PC-3 (cell line): ENCODE results near the gene PHGDH. TPM values are rescaled to one million over a fixed set of nuclear protein-coding genes. Genes with fewer than 3 reads are reported as not detected.

Source experiments
- ATAC-seq: fragments of 200-7000 bp; cut with Tn5 transposase; 2 replicates; pipeline ENCODE4 v1.9.1; 2020; ENCODE audit warnings: mild to moderate bottlenecking, moderate library complexity
- BruUV-seq: library from RNA; stranded (reverse); fragments of 400-500 nt; replicated peaks from 2 replicates; lab custom pipeline; 2021; lab: Mats Ljungman, UMichigan
- CTCF ChIA-PET: fragments of 300-600 bp; sonication (Branson Sonifier 250); formaldehyde crosslinking; loops from one replicate; lab custom pipeline; 2022; ENCODE audit warnings: antibody characterized with exemption; lab: Charles Lee
- POLR2A ChIA-PET: fragments of 300-600 bp; sonication (Branson Sonifier 250); formaldehyde crosslinking; loops from one replicate; lab custom pipeline; 2022; ENCODE audit warnings: antibody characterized with exemption; ENCODE audit not compliant: unreplicated experiment; lab: Charles Lee
- DNase-seq: peaks from one replicate; pipeline ENCODE4 v3.0.0-alpha.2; 2015
- H2AFZ ChIP-seq: fragments of 300-600 bp; sonication (generic); 2 replicates; pipeline ENCODE4 v1.6.0; 2016; ENCODE audit warnings: antibody characterized with exemption, low read length
- H3F3A ChIP-seq: fragments of 300-600 bp; sonication (generic); one replicate; pipeline ENCODE4 v1.6.0; 2017; ENCODE audit warnings: antibody characterized with exemption, low read length, control low read depth, mild to moderate bottlenecking; ENCODE audit not compliant: unreplicated experiment
- H3K27ac ChIP-seq: fragments of 300-600 bp; sonication (generic); 2 replicates; pipeline ENCODE4 v1.5.1; 2016; ENCODE audit warnings: mild to moderate bottlenecking, low read length
- H3K27me3 ChIP-seq: fragments of 300-600 bp; sonication (generic); 2 replicates; pipeline ENCODE4 v1.6.1; 2016; ENCODE audit warnings: low read length, mixed read lengths
- H3K36me3 ChIP-seq: fragments of 300-600 bp; sonication (generic); 2 replicates; pipeline ENCODE4 v1.6.1; 2016; ENCODE audit warnings: low read depth, mixed run types, low read length, mixed read lengths
- H3K4me1 ChIP-seq: fragments of 300-600 bp; sonication (generic); 2 replicates; pipeline ENCODE4 v1.5.1; 2016; ENCODE audit warnings: low read length; ENCODE audit not compliant: insufficient read depth
- H3K4me2 ChIP-seq: fragments of 300-600 bp; sonication (generic); 2 replicates; pipeline ENCODE4 v1.6.0; 2016; ENCODE audit warnings: low read length
- H3K4me3 ChIP-seq: fragments of 300-600 bp; sonication (generic); 2 replicates; pipeline ENCODE4 v1.5.1; 2016; ENCODE audit warnings: mild to moderate bottlenecking, low read length, mixed read lengths
- H3K79me2 ChIP-seq: fragments of 300-600 bp; sonication (generic); 2 replicates; pipeline ENCODE4 v1.6.1; 2017; ENCODE audit warnings: low read length, mixed read lengths
- H3K9ac ChIP-seq: fragments of 300-600 bp; sonication (generic); 2 replicates; pipeline ENCODE4 v1.6.0; 2016; ENCODE audit warnings: mild to moderate bottlenecking, low read length
- H3K9me2 ChIP-seq: fragments of 300-600 bp; sonication (generic); replicated peaks from 2 replicates; pipeline ENCODE4 v1.6.1; 2016; ENCODE audit warnings: mixed run types, low read length, mixed read lengths
- H3K9me3 ChIP-seq: fragments of 300-600 bp; sonication (generic); 2 replicates; pipeline ENCODE4 v1.6.1; 2016; ENCODE audit warnings: low read length, mixed read lengths
- H4K20me1 ChIP-seq: fragments of 300-600 bp; sonication (generic); 2 replicates; pipeline ENCODE4 v1.6.1; 2016; ENCODE audit warnings: low read length, mixed read lengths
- EZH2 ChIP-seq: fragments of 300-600 bp; sonication (generic); IDR thresholded peaks from one replicate; pipeline ENCODE4 v1.6.1; 2017; ENCODE audit warnings: antibody characterized with exemption, mild to moderate bottlenecking, low read length; ENCODE audit not compliant: unreplicated experiment
- EZH2phosphoT487 ChIP-seq: fragments of 300-600 bp; sonication (generic); IDR thresholded peaks from 2 replicates; pipeline ENCODE4 v1.6.1; 2018; ENCODE audit warnings: mild to moderate bottlenecking, antibody characterized with exemption, low read length, borderline replicate concordance
- intact Hi-C: fragments of 100-400 bp; cut with micrococcal nuclease; formaldehyde crosslinking; loops from 2 replicates; pipeline ENCODE4 v1.9.0; 2023
- total RNA-seq: library from RNA; depleted of rRNA; stranded (reverse); fragments of >200 nt; gene quantifications from 2 replicates; pipeline ENCODE4 v1.2.3, GENCODE V29; 2014
- TF ChIP-seq, protein P1 (sequence below): fragments of 300-600 bp; sonication (generic); conservative IDR thresholded peaks from 2 replicates; pipeline ENCODE4 v1.5.1; 2017; ENCODE audit warnings: antibody characterized with exemption, low read depth, mild to moderate bottlenecking, low read length

Gene PHGDH
- total RNA-seq, 1 experiment from 2014 or later: 134 TPM

GRCh38 chr1:119732465-119733168, 20.9 kb downstream of the PHGDH start:
- H3K27ac ChIP-seq: no peak overlapping the region
- H3K4me1 ChIP-seq: no peaks in the 10 kb centered on the region
- POLR2A ChIA-PET: no interaction called here
- H3K9ac ChIP-seq: no peak overlapping the region
- no peak for TF ChIP-seq EZH2phosphoT487
- no peak for TF ChIP-seq EZH2
- TF ChIP-seq, protein P1, sequence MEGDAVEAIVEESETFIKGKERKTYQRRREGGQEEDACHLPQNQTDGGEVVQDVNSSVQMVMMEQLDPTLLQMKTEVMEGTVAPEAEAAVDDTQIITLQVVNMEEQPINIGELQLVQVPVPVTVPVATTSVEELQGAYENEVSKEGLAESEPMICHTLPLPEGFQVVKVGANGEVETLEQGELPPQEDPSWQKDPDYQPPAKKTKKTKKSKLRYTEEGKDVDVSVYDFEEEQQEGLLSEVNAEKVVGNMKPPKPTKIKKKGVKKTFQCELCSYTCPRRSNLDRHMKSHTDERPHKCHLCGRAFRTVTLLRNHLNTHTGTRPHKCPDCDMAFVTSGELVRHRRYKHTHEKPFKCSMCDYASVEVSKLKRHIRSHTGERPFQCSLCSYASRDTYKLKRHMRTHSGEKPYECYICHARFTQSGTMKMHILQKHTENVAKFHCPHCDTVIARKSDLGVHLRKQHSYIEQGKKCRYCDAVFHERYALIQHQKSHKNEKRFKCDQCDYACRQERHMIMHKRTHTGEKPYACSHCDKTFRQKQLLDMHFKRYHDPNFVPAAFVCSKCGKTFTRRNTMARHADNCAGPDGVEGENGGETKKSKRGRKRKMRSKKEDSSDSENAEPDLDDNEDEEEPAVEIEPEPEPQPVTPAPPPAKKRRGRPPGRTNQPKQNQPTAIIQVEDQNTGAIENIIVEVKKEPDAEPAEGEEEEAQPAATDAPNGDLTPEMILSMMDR: no peak
- CTCF ChIA-PET: interaction anchor here (0.7 kb wide), 1 partner anchor 921 kb away, joined by 4 read pairs; no protein-coding TSS in a partner anchor
- intact Hi-C loops: no loop called here
- H2AFZ ChIP-seq: no peak overlapping the region
- no peaks in the 10 kb centered on the region for H3K27me3 ChIP-seq
- no peak for DNase-seq
- no peaks in the 10 kb centered on the region for H3K9me2 ChIP-seq
- H3K4me3 ChIP-seq: no peak overlapping the region
- H4K20me1 ChIP-seq: no peaks in the 10 kb centered on the region
- H3K36me3 ChIP-seq: peaks cover 37% of the 10 kb centered on the region
- no peaks in the 10 kb centered on the region for H3K9me3 ChIP-seq
- no peak for ATAC-seq
- no peaks in the 10 kb centered on the region for H3K79me2 ChIP-seq
- H3F3A ChIP-seq: no peaks in the 10 kb centered on the region
- H3K4me2 ChIP-seq: no peak overlapping the region
- BruUV-seq: no TSS peak

- H3F3A ChIP-seq: no peaks in the 10 kb centered on the region
- H3K9me3 ChIP-seq: no peaks in the 10 kb centered on the region
- TF ChIP-seq EZH2phosphoT487 (no peak), EZH2 (no peak)
- TF ChIP-seq, protein P1: no peak
- no peak overlapping the region for H2AFZ ChIP-seq
- DNase-seq: no peak
- H3K9me2 ChIP-seq: no peaks in the 10 kb centered on the region
- no peaks in the 10 kb centered on the region for H3K79me2 ChIP-seq
- no peak overlapping the region for H3K4me3 ChIP-seq
- H3K9ac ChIP-seq: no peak overlapping the region
- ChIA-PET POLR2A (no interaction called here), CTCF (interaction anchor here (0.6 kb wide), 1 partner anchor 63 kb away, joined by 4 read pairs; no protein-coding TSS in a partner anchor)
- no peaks in the 10 kb centered on the region for H3K27me3 ChIP-seq
- intact Hi-C loops: no loop called here
- no peak overlapping the region for H3K4me2 ChIP-seq
- no peaks in the 10 kb centered on the region for H3K4me1 ChIP-seq
- H3K27ac ChIP-seq: no peak overlapping the region
- no peaks in the 10 kb centered on the region for H4K20me1 ChIP-seq
- no TSS peak for BruUV-seq
- no peak for ATAC-seq
- peaks cover 37% of the 10 kb centered on the region for H3K36me3 ChIP-seq
Observed at GRCh38 chr1:119733754-119734153, 22.0 kb downstream of the PHGDH start.

- no peaks in the 10 kb centered on the region for H3K4me1 ChIP-seq
- no peaks in the 10 kb centered on the region for H3K9me3 ChIP-seq
- no peaks in the 10 kb centered on the region for H3F3A ChIP-seq
- peaks cover 24% of the 10 kb centered on the region for H3K36me3 ChIP-seq
- ATAC-seq (no peak), DNase-seq (no peak)
- ChIA-PET POLR2A (no interaction called here), CTCF (no interaction called here)
- H4K20me1 ChIP-seq: no peaks in the 10 kb centered on the region
- no peak overlapping the region for H3K27ac ChIP-seq
- no peak overlapping the region for H3K4me3 ChIP-seq
- intact Hi-C loops: no loop called here
- no peak overlapping the region for H3K9ac ChIP-seq
- H2AFZ ChIP-seq: no peak overlapping the region
- TF ChIP-seq, protein P1: no peak
- TF ChIP-seq EZH2 (no peak), EZH2phosphoT487 (no peak)
- H3K9me2 ChIP-seq: no peaks in the 10 kb centered on the region
- no peaks in the 10 kb centered on the region for H3K27me3 ChIP-seq
- H3K79me2 ChIP-seq: no peaks in the 10 kb centered on the region
- BruUV-seq: no TSS peak
- no peak overlapping the region for H3K4me2 ChIP-seq
Observed at GRCh38 chr1:119735217-119735616, 23.5 kb downstream of the PHGDH start.
